Measurements from ENCODE around the gene MLN. TPM values are rescaled to one million over a fixed set of nuclear protein-coding genes. Genes with fewer than 3 reads are reported as not detected.

The MLN gene
- total and polyA plus RNA-seq, 2 donors (not counting 3 experiments of a cell fraction or from before 2014, with no cell fraction given), result not detected

GRCh38 chr6:33788694-33789549 lies 14.9 kb downstream of the MLN start, which contains the start of gene LEMD2:
TSS of gene LEMD2 (minus strand) at chr6:33789130. CDS start at chr6:33789116, 14 bp downstream.
- peak within 1 kb of the TSS; percentile 48 to 83 (median 76) for H3K4me3 ChIP-seq (replicated peaks in 1 of 3; ENCODE audit: insufficient read depth in 1 of 3, low read depth in 1 of 3, low read length in 3 of 3)
- peaks cover 0 to 2% of the 10 kb centered on the region in 2 experiments for H3K27me3 ChIP-seq (ENCODE audit: control insufficient read depth in 2 of 2, insufficient read depth in 2 of 2, low read length in 2 of 2)
- ChIA-PET CTCF (interaction anchor here (1.1 to 8.8 kb wide), 4 partner anchors 10 to 239 kb away, joined by 3 to 155 read pairs (median 12); no protein-coding TSS in a partner anchor), POLR2A (interaction anchor here (5.4 kb wide), 1 partner anchor 17 kb away, joined by 22 read pairs; no protein-coding TSS in a partner anchor)
- H4K20me1 ChIP-seq (replicated peaks; ENCODE audit: control insufficient read depth, extremely low read depth, insufficient read depth, low read length), result no peaks in the 10 kb centered on the region
- H2AFZ ChIP-seq (ENCODE audit: low read depth, low read length), result peak within 1 kb of the TSS; percentile 49
- peak; percentile 94 for TF ChIP-seq POLR2A (IDR thresholded peaks at IDR 0.05; ENCODE audit: low read depth, low read length)
- TF ChIP-seq MYC (IDR thresholded peaks at IDR 0.05; ENCODE audit: low read depth, low read length), result no peak
- peak; percentile 100 for TF ChIP-seq POLR2AphosphoS5 (IDR thresholded peaks at IDR 0.05; ENCODE audit: insufficient read depth, low read depth, low read length)
- peaks cover 41% of the 10 kb centered on the region for H3K4me1 ChIP-seq (ENCODE audit: control insufficient read depth, extremely low read depth, insufficient read depth, low read length)
- H3K36me3 ChIP-seq (ENCODE audit: control insufficient read depth in 2 of 2, extremely low read depth in 1 of 2, insufficient read depth in 2 of 2, low read length in 2 of 2), result peaks cover 0 to 5% of the 10 kb centered on the region in 2 experiments
- peak; percentile 94 for FAIRE-seq
- BruUV-seq (replicated peaks), result no TSS peak
- peak within 1 kb of the TSS; percentile 94 for H3K27ac ChIP-seq (ENCODE audit: insufficient read depth, low read depth, low read length)
- no peaks in the 10 kb centered on the region for H3K9me1 ChIP-seq (replicated peaks; ENCODE audit: control insufficient read depth, extremely low read depth, insufficient read depth, low read length)
- DNase-seq (ENCODE audit: low read depth, low spot score), result peak; percentile 94
- intact Hi-C loops (cut with micrococcal nuclease), result loop anchor here (1.0 kb wide), 2 partner anchors 8 to 18 kb away; no protein-coding TSS in a partner anchor
- H3K79me2 ChIP-seq (ENCODE audit: control insufficient read depth, insufficient read depth, low read length), result peaks cover 30% of the 10 kb centered on the region
- H3K4me2 ChIP-seq (ENCODE audit: insufficient read depth, low read length), result peak within 1 kb of the TSS; percentile 91
- dilution Hi-C loops (cut with MboI; ENCODE audit: extremely low pct_ligation_motif_present, low sequenced_read_pairs), result no loop called here
- no peaks in the 10 kb centered on the region for H3K9me3 ChIP-seq (replicated peaks; ENCODE audit: control insufficient read depth, insufficient read depth, low read length)
- peak within 1 kb of the TSS; percentile 96 for H3K9ac ChIP-seq (replicated peaks; ENCODE audit: extremely low read depth, insufficient read depth, low read length)

- ChIA-PET POLR2A (interaction anchor here (1.5 to 5.4 kb wide), 2 partner anchors 10 to 17 kb away, joined by 8 to 22 read pairs; no protein-coding TSS in a partner anchor), CTCF (interaction anchor here (1.0 to 8.8 kb wide), 8 partner anchors 10 to 267 kb away, joined by 3 to 155 read pairs (median 3); no protein-coding TSS in a partner anchor)
- Histone ChIP-seq H3K9me3 (replicated peaks; ENCODE audit: control insufficient read depth, insufficient read depth, low read length) (no peaks in the 10 kb centered on the region), H3K4me3 (replicated peaks in 1 of 3; ENCODE audit: insufficient read depth in 1 of 3, low read depth in 1 of 3, low read length in 3 of 3) (peak overlapping the region; percentile 48 to 83 (median 76)), H3K4me2 (ENCODE audit: insufficient read depth, low read length) (peak overlapping the region; percentile 80), H3K36me3 (ENCODE audit: control insufficient read depth in 2 of 2, extremely low read depth in 1 of 2, insufficient read depth in 2 of 2, low read length in 2 of 2) (peaks cover 6 to 13% of the 10 kb centered on the region in 2 experiments), H3K9me1 (replicated peaks; ENCODE audit: control insufficient read depth, extremely low read depth, insufficient read depth, low read length) (no peaks in the 10 kb centered on the region), H2AFZ (ENCODE audit: low read depth, low read length) (no peak overlapping the region), H4K20me1 (replicated peaks; ENCODE audit: control insufficient read depth, extremely low read depth, insufficient read depth, low read length) (no peaks in the 10 kb centered on the region), H3K4me1 (ENCODE audit: control insufficient read depth, extremely low read depth, insufficient read depth, low read length) (peaks cover 41% of the 10 kb centered on the region), H3K27me3 (ENCODE audit: control insufficient read depth in 2 of 2, insufficient read depth in 2 of 2, low read length in 2 of 2) (peaks cover 0 to 2% of the 10 kb centered on the region in 2 experiments), H3K79me2 (ENCODE audit: control insufficient read depth, insufficient read depth, low read length) (peaks cover 38% of the 10 kb centered on the region), H3K27ac (ENCODE audit: insufficient read depth, low read depth, low read length) (peak overlapping the region; percentile 94), H3K9ac (replicated peaks; ENCODE audit: extremely low read depth, insufficient read depth, low read length) (peak overlapping the region; percentile 96)
- DNase-seq (ENCODE audit: low read depth, low spot score) (peak; percentile 77), FAIRE-seq (no peak)
- dilution Hi-C loops (cut with MboI; ENCODE audit: extremely low pct_ligation_motif_present, low sequenced_read_pairs) (no loop called here), intact Hi-C loops (cut with micrococcal nuclease) (no loop called here)
- TF ChIP-seq MYC (IDR thresholded peaks at IDR 0.05; ENCODE audit: low read depth, low read length), result peak; percentile 19
- TF ChIP-seq EZH2 (IDR thresholded peaks at IDR 0.05; ENCODE audit: borderline replicate concordance, low read depth, low read length, severe bottlenecking), result no peak
- no peak for TF ChIP-seq CTCF (IDR thresholded peaks at IDR 0.05; ENCODE audit: extremely low read depth in 1 of 2, insufficient read depth in 1 of 2, low read depth in 1 of 2, low read length in 2 of 2)
- TF ChIP-seq GATA2 (IDR thresholded peaks at IDR 0.05; ENCODE audit: insufficient read depth, insufficient read length, low read depth, low read length), result no peak
- peak; percentile 87 for TF ChIP-seq POLR2AphosphoS5 (IDR thresholded peaks at IDR 0.05; ENCODE audit: insufficient read depth, low read depth, low read length)
- no peak for TF ChIP-seq MAX (IDR thresholded peaks at IDR 0.05; ENCODE audit: insufficient read depth, insufficient read length)
- no peak for TF ChIP-seq FOS (IDR thresholded peaks at IDR 0.05; ENCODE audit: borderline replicate concordance, insufficient read depth, low read length)
- TF ChIP-seq JUN (IDR thresholded peaks at IDR 0.05; ENCODE audit: borderline replicate concordance, insufficient read depth, insufficient read length, low read depth), result no peak
- peak; percentile 81 for TF ChIP-seq POLR2A (IDR thresholded peaks at IDR 0.05; ENCODE audit: low read depth, low read length)
- no TSS peak for BruUV-seq (replicated peaks)
Observed at GRCh38 chr6:33787954-33788693, 15.7 kb downstream of the MLN start.
